Body of pancreas (tissue), 4 donors: ENCODE measurements around the gene ISM2. TPM values are rescaled to one million over a fixed set of nuclear protein-coding genes. Genes with fewer than 3 reads are reported as not detected.
A peak's percentile ranks its signal among the peaks of the same experiment; 100 is the strongest.

Source experiments
- ATAC-seq: fragments of 150-250 bp; one replicate; pipeline ENCODE4 v1.9.1; 2016
- DNase-seq, 4 donors: peaks; one replicate each; pipeline ENCODE4 v3.0.0-alpha.2; 2019
- H3K27ac ChIP-seq, 4 donors: fragments of 200-600 bp; sonication (generic); 1 replicate in 3 of 4; 2 replicates in 1 of 4; pipeline versions ENCODE4 v1.5.1 to v1.6.1; 2016 to 2019; ENCODE audit warnings: mild to moderate bottlenecking in 1 of 4, mixed read lengths in 1 of 4, moderate library complexity in 1 of 4
- H3K27me3 ChIP-seq, 2 donors: fragments of 200-600 bp; sonication (generic); one replicate each; pipeline ENCODE4 v1.6.0; 2016; ENCODE audit warnings: mild to moderate bottlenecking in 1 of 2
- H3K36me3 ChIP-seq, 2 donors: fragments of 200-600 bp; sonication (generic); replicated peaks in 1 of 2; 2 replicates each; pipeline ENCODE4 v1.5.1; 2016; ENCODE audit warnings: low read depth in 2 of 2; ENCODE audit not compliant: insufficient read depth in 1 of 2
- H3K4me1 ChIP-seq: fragments of 200-600 bp; sonication (generic); one replicate; pipeline ENCODE4 v1.6.0; 2016
- H3K4me3 ChIP-seq, 2 donors: fragments of 200-600 bp; sonication (generic); 1 replicate in 1 of 2; 2 replicates in 1 of 2; pipeline ENCODE4 v1.5.1; 2016 to 2019
- H3K9me3 ChIP-seq, 3 donors: fragments of 200-600 bp; sonication (generic); 1 replicate in 2 of 3; 2 replicates in 1 of 3; pipeline ENCODE4 v1.5.1; 2016
- CTCF ChIP-seq, 7 experiments: fragments of 450-650 bp in 4 of 7; fragments of 200-600 bp in 3 of 7; sonication (generic) in 3 of 7; IDR thresholded peaks; one replicate each; pipeline ENCODE4 v1.5.1; 2016 to 2019; ENCODE audit warnings: antibody characterized with exemption in 7 of 7
- POLR2A ChIP-seq, 3 donors: fragments of 450-650 bp; IDR thresholded peaks; one replicate each; pipeline ENCODE4 v1.6.1; 2016; ENCODE audit warnings: antibody characterized with exemption in 3 of 3, mild to moderate bottlenecking in 2 of 3
- WGBS, 2 donors: methylation state at CpG; one replicate each; pipeline ENCODE4 v1.1.5; 2017; 5-methylcytosine and 5-hydroxymethylcytosine counted together
- intact Hi-C: fragments of 100-400 bp; cut with DNase I; formaldehyde crosslinking; loops from one replicate; pipeline ENCODE4 v1.15.1; 2023
- total RNA-seq, 2 donors: library from RNA; depleted of rRNA; stranded (reverse); fragments of >200 nt; gene quantifications; one replicate each; pipeline ENCODE4 v1.1.0, GENCODE V29; 2016

The ISM2 gene
- total RNA-seq, 2 donors from 2014 or later: not detected

DNA sequence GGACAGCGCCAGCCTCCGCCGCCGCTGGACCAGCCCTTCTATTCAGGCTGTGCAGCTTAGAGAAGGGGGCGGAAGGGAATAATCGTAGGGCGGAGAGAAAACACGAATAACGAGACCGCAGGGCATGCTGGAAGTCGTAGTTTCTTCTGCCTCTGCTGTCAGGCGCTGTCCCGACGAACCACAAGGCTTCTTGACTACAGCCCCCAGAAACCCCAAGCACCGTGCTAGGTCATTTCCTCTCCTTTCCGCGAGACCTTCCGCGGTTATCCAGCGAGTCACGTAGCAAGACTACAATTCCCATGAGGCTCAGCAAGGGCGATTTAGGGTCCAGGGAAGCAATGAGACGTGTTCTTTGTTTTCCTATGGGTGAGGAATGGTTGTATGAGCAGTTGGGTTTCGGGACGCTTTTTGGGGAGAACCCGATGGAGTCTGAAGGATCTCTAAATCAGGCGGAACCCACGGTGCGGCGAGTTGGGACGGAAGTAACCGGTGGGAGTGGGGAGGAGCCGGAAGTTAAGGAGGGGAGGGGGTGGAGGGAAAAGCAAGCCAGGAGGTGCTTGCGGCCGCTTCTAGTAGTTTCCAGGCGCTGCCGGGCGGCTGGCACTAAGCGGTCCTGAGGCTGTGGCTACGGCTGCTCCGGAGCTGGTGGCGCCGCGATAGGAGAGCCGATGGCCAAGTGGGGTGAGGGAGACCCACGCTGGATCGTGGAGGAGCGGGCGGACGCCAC is 40.9 kb downstream of the ISM2 start, which contains the start of the genes AHSA1 and VIPAS39:
TSS of gene AHSA1 (plus strand) at position 572 of the 727 bp plus-strand sequence. CDS start at position 669, 97 bp downstream.
TSS of gene VIPAS39 (minus strand) at position 80 of the 727 bp plus-strand sequence. CDS start 3,499 bp downstream, outside the sequence.
- H3K4me3 ChIP-seq: peak within 1 kb of the TSS; percentile 92 to 94
- peak within 1 kb of the TSS; percentile 82 to 96 (median 93) for H3K27ac ChIP-seq
- TF ChIP-seq CTCF (IDR thresholded peaks at IDR 0.05) (peak in 2 of 7 experiments; percentile 1 to 4), POLR2A (IDR thresholded peaks at IDR 0.05) (peak; percentile 39 to 84 (median 82))
- 0 to 1% methylated on average over 43 to 50 of the region's 50 CpGs for WGBS, 2 donors
- H3K27me3 ChIP-seq: no peaks in the 10 kb centered on the region
- intact Hi-C loops: loop anchor here (10.0 kb wide), 1 partner anchor 73 kb away; no protein-coding TSS in a partner anchor
- ATAC-seq (peak; percentile 97), DNase-seq (peak; percentile 95 to 99 (median 96))
- H3K36me3 ChIP-seq: peaks cover 0 to 14% of the 10 kb centered on the region in 2 donors
- peaks cover 20% of the 10 kb centered on the region for H3K4me1 ChIP-seq
- no peaks in the 10 kb centered on the region for H3K9me3 ChIP-seq

GRCh38 chr14:77457115-77457521 is 41.5 kb downstream of the ISM2 start:
- ATAC-seq (peak; percentile 8), DNase-seq (peak in 1 of 4 donors; percentile 18)
- intact Hi-C loops: loop anchor here (10.0 kb wide), 1 partner anchor 72 kb away; no protein-coding TSS in a partner anchor
- TF ChIP-seq POLR2A (IDR thresholded peaks at IDR 0.05): no peak
- TF ChIP-seq CTCF (IDR thresholded peaks at IDR 0.05): no peak
- Histone ChIP-seq H3K4me1 (peaks cover 20% of the 10 kb centered on the region), H3K4me3 (peak overlapping the region; percentile 92 to 94), H3K9me3 (no peaks in the 10 kb centered on the region), H3K27me3 (no peaks in the 10 kb centered on the region), H3K36me3 (peaks cover 0 to 8% of the 10 kb centered on the region in 2 donors), H3K27ac (peak overlapping the region in 3 of 4 donors; percentile 92 to 96 (median 94))
- WGBS, 2 donors: 0 to 1% methylated on average over 14 to 18 of the region's 18 CpGs

DNA sequence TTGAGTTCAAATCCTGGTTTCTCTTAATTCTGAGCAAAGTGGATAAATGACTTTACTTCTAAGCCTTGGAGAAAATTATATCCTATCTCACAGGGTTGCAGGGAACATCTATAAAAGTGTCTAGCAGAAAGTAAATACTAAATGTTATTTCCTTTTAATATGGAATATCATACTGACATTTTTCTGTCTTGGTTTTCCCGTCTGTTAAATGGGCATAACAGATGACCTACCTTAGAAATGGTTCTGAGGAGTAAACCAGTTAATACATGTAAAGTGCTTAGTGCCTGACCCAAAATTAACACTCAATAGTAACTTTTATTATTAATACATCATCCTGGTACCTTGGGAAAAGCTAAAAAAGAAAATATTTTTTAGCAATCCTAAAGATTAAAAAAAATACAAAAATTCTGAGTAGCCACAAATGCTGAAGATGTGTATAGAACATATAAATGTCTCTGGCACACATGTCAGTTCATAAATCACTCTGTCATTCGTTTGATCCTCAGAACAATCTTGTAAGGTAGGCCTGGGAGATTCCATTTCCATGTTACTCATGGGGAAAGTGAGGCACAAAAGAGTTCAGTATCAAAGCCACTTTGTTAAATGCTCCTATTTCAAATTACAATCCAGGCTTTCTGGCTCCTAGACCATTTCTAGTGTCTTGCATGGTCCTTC is 42.5 kb downstream of the ISM2 start:
- H3K4me1 ChIP-seq: peaks cover 20% of the 10 kb centered on the region
- no peaks in the 10 kb centered on the region for H3K27me3 ChIP-seq
- TF ChIP-seq CTCF (IDR thresholded peaks at IDR 0.05): no peak
- no peak for TF ChIP-seq POLR2A (IDR thresholded peaks at IDR 0.05)
- intact Hi-C loops: loop anchor here (10.0 kb wide), 1 partner anchor 71 kb away; no protein-coding TSS in a partner anchor
- peaks cover 0 to 6% of the 10 kb centered on the region in 2 donors for H3K36me3 ChIP-seq
- no peak overlapping the region for H3K4me3 ChIP-seq
- ATAC-seq (no peak), DNase-seq (no peak)
- 53 to 54% methylated on average over 2 of the region's 2 CpGs for WGBS, 2 donors
- H3K9me3 ChIP-seq: no peaks in the 10 kb centered on the region
- no peak overlapping the region for H3K27ac ChIP-seq

GRCh38 chr14:77442196-77442595 is 56.4 kb downstream of the ISM2 start:
- Histone ChIP-seq H3K36me3 (peaks cover 8 to 17% of the 10 kb centered on the region in 2 donors), H3K27ac (no peak overlapping the region), H3K4me3 (no peak overlapping the region), H3K4me1 (no peaks in the 10 kb centered on the region), H3K9me3 (no peaks in the 10 kb centered on the region), H3K27me3 (no peaks in the 10 kb centered on the region)
- intact Hi-C loops: no loop called here
- WGBS, 2 donors: 73 to 86% methylated on average over 2 of the region's 2 CpGs
- no peak for TF ChIP-seq CTCF (IDR thresholded peaks at IDR 0.05)
- no peak for TF ChIP-seq POLR2A (IDR thresholded peaks at IDR 0.05)
- no peak for ATAC-seq
- no peak for DNase-seq
